GM12892 (cell line): ENCODE measurements around the gene STK39.
"Not testable (repeated sequence)": the region's sequence is repeated elsewhere in the genome, so short reads cannot be mapped to it uniquely, and the experiment has no call there.

Experiments
- DNase-seq: peaks from one replicate; pipeline ENCODE4 v3.0.0; 2011; ENCODE audit not compliant: insufficient read length
- FAIRE-seq: peaks from 2 replicates; lab custom pipeline; 2011; peaks lifted over from hg19 to GRCh38; lab: Jason Lieb, UNC
- POLR2A ChIP-seq: IDR thresholded peaks from 2 replicates; pipeline ENCODE4 v1.6.1; 2011; ENCODE audit warnings: low read depth, low read length, control low read depth
- POLR2AphosphoS5 ChIP-seq: IDR thresholded peaks from 2 replicates; pipeline ENCODE4 v1.6.1; 2011; ENCODE audit warnings: low read depth, low read length, control low read depth
- TAF1 ChIP-seq: IDR thresholded peaks from 2 replicates; pipeline ENCODE4 v1.6.1; 2011; ENCODE audit warnings: low read depth, mild to moderate bottlenecking, control low read depth, low read length, borderline replicate concordance

The STK39 gene

GRCh38 chr2:168058675-168059074 lies 188.7 kb downstream of the STK39 start:
- DNase-seq (no peak), FAIRE-seq (no peak)
- TF ChIP-seq TAF1: no peak
- TF ChIP-seq POLR2A: no peak
- TF ChIP-seq POLR2AphosphoS5: no peak

GRCh38 chr2:168056242-168056787 lies 191.1 kb downstream of the STK39 start:
- TF ChIP-seq TAF1: no peak
- no peak for TF ChIP-seq POLR2AphosphoS5
- TF ChIP-seq POLR2A: no peak
- DNase-seq: no peak
- no peak for FAIRE-seq

- FAIRE-seq (no peak), DNase-seq (no peak)
- TF ChIP-seq TAF1 (no peak), POLR2AphosphoS5 (no peak), POLR2A (no peak)
Observed at GRCh38 chr2:168054657-168055056, 192.7 kb downstream of the STK39 start.

- TF ChIP-seq TAF1: no peak
- no peak for DNase-seq
- FAIRE-seq: no peak
Observed at GRCh38 chr2:168053676-168054075, 193.7 kb downstream of the STK39 start.

GRCh38 chr2:168052773-168053172 lies 194.6 kb downstream of the STK39 start:
- TF ChIP-seq POLR2AphosphoS5 (no peak), POLR2A (no peak), TAF1 (no peak)
- FAIRE-seq (no peak), DNase-seq (no peak)

- no peak for TF ChIP-seq TAF1
- TF ChIP-seq POLR2A: no peak
- no peak for TF ChIP-seq POLR2AphosphoS5
- FAIRE-seq (no peak), DNase-seq (no peak)
Observed at GRCh38 chr2:168050377-168050776, 197.0 kb downstream of the STK39 start.

- FAIRE-seq: no peak
- DNase-seq: no peak
- no peak for TF ChIP-seq POLR2A
- no peak for TF ChIP-seq POLR2AphosphoS5
- no peak for TF ChIP-seq TAF1
Observed at GRCh38 chr2:168049609-168050008, 197.8 kb downstream of the STK39 start.

- DNase-seq (no peak), FAIRE-seq (no peak)
- no peak for TF ChIP-seq TAF1
- no peak for TF ChIP-seq POLR2A
- TF ChIP-seq POLR2AphosphoS5: no peak
Observed at GRCh38 chr2:168047091-168047690, 200.2 kb downstream of the STK39 start.

- DNase-seq (no peak), FAIRE-seq (no peak)
- TF ChIP-seq TAF1: no peak
- no peak for TF ChIP-seq POLR2A
- TF ChIP-seq POLR2AphosphoS5: no peak
Observed at GRCh38 chr2:168044579-168044978, 202.8 kb downstream of the STK39 start.

- FAIRE-seq: no peak
- no peak for DNase-seq
- TF ChIP-seq TAF1 (no peak), POLR2A (no peak), POLR2AphosphoS5 (no peak)
Observed at GRCh38 chr2:168044176-168044575, 203.2 kb downstream of the STK39 start.

- DNase-seq, FAIRE-seq: not testable (repeated sequence)
Observed at GRCh38 chr2:168042127-168042824, 205.1 kb downstream of the STK39 start.

GRCh38 chr2:168039881-168040280 lies 207.5 kb downstream of the STK39 start:
- TF ChIP-seq POLR2AphosphoS5 (no peak), POLR2A (no peak), TAF1 (no peak)
- FAIRE-seq (no peak), DNase-seq (no peak)

GRCh38 chr2:168037778-168038177 lies 209.6 kb downstream of the STK39 start:
- TF ChIP-seq POLR2A (no peak), POLR2AphosphoS5 (no peak), TAF1 (no peak)
- FAIRE-seq (no peak), DNase-seq (no peak)

- TF ChIP-seq POLR2A (no peak), TAF1 (no peak), POLR2AphosphoS5 (no peak)
- DNase-seq (no peak), FAIRE-seq (no peak)
Observed at GRCh38 chr2:168035458-168035857, 211.9 kb downstream of the STK39 start.
